Right atrium auricular region (tissue), 2 donors: ENCODE measurements around the gene SLC2A9. TPM values are rescaled to one million over a fixed set of nuclear protein-coding genes. Genes with fewer than 3 reads are reported as not detected.

ENCODE experiments used
- DNase-seq: peaks from one replicate; pipeline ENCODE4 v3.0.0-alpha.2; 2019; ENCODE audit warnings: low spot score
- H3K27ac ChIP-seq, 2 donors: fragments of 200-600 bp; sonication (generic); 1 replicate in 1 of 2; 2 replicates in 1 of 2; pipeline ENCODE4 v1.5.1; 2016 to 2019
- H3K27me3 ChIP-seq, 2 donors: fragments of 200-600 bp; sonication (generic); one replicate each; pipeline versions ENCODE4 v1.5.1 to v1.6.0; 2017 to 2019
- H3K36me3 ChIP-seq: fragments of 200-600 bp; sonication (generic); one replicate; pipeline ENCODE4 v1.5.1; 2016
- H3K4me1 ChIP-seq, 2 donors: fragments of 200-600 bp; sonication (generic); one replicate each; pipeline versions ENCODE4 v1.5.1 to v1.6.0; 2017 to 2019
- H3K4me3 ChIP-seq, 2 donors: fragments of 200-600 bp; sonication (generic); 1 replicate in 1 of 2; 2 replicates in 1 of 2; pipeline ENCODE4 v1.5.1; 2017 to 2019; ENCODE audit warnings: mild to moderate bottlenecking in 1 of 2, moderate library complexity in 1 of 2
- H3K9me3 ChIP-seq, 2 donors: fragments of 200-600 bp; sonication (generic); one replicate each; pipeline ENCODE4 v1.5.1; 2019
- CTCF ChIP-seq, 2 donors: fragments of 200-600 bp; sonication (generic); IDR thresholded peaks; one replicate each; pipeline ENCODE4 v1.5.1; 2019; ENCODE audit warnings: antibody characterized with exemption in 2 of 2
- total RNA-seq, 2 donors: library from RNA; depleted of rRNA; stranded (reverse); fragments of >200 nt; gene quantifications; one replicate each; pipeline ENCODE4 v1.1.0, GENCODE V29; 2016

Gene SLC2A9
- total RNA-seq, 2 donors from 2014 or later: 3.5 to 5.8 TPM

DNA sequence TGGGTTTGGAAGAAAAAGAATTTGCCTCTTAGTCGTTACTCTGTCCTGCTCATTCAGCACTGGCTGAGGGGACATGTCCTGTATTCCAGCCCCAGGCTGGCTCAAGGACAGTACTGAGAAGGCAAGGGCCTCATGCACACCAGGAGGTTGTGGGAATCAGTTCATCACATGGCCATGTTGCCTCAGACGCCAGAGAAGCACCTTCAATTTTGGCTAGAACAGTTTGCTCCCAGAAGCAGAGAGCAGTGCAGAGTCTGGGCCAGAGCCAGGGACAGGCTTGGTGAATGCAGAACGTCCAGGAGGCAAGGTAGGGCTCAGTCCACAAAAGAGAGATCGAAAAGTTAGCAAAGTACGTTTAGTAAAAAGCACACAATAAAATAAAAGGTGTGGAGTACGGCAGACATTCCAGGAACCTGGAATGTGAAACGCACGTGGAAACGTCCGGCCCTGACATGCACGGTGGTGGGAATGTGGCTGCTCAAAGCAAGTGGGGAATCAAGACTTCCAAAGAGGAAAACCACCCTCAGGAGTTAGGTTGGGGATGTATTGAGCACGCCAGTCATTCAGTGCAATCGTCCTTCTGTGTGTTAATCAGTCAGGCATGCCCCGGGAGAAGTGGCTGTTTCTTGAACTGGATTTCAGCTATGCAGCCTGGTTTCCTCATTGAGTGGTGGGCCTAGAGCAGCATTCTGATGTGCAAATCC, 1.2 kb upstream of the SLC2A9 start:
- TF ChIP-seq CTCF (IDR thresholded peaks at IDR 0.05): no peak
- H3K27me3 ChIP-seq: no peaks in the 10 kb centered on the region
- no peaks in the 10 kb centered on the region for H3K9me3 ChIP-seq
- H3K27ac ChIP-seq: peak overlapping the region; percentile 87 to 93
- no peak for DNase-seq
- H3K36me3 ChIP-seq: no peaks in the 10 kb centered on the region
- H3K4me3 ChIP-seq: no peak overlapping the region
- peaks cover 0 to 62% of the 10 kb centered on the region in 2 donors for H3K4me1 ChIP-seq

- TF ChIP-seq CTCF (IDR thresholded peaks at IDR 0.05): no peak
- DNase-seq: no peak
- H3K9me3 ChIP-seq: no peaks in the 10 kb centered on the region
- peak overlapping the region; percentile 87 to 93 for H3K27ac ChIP-seq
- no peak overlapping the region for H3K4me3 ChIP-seq
- H3K27me3 ChIP-seq: no peaks in the 10 kb centered on the region
- peaks cover 0 to 62% of the 10 kb centered on the region in 2 donors for H3K4me1 ChIP-seq
- no peaks in the 10 kb centered on the region for H3K36me3 ChIP-seq
These were observed 341 bp upstream of the SLC2A9 start for GRCh38 chr4:10021653-10022023.

DNA sequence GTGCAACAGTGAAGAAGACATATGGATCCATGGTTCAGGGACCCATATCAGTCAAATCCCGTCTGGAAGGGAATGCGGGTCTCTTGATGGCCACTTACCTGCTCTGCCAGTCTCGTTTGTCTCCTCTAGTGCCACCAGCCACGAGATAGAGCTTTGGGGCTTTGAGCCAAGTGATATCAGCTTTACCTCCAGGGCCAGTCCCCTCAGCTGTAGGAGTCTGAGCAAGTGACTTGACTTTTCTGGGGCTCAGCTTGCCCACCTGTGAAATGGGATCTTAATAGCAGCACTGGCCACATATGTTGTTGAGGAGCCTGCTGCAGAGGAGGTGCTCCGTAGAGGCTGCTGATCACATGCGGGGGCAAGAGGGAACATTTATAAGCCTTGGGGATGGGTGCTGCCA, 1.2 kb downstream of the SLC2A9 start:
- H3K9me3 ChIP-seq: no peaks in the 10 kb centered on the region
- H3K4me1 ChIP-seq: peaks cover 0 to 66% of the 10 kb centered on the region in 2 donors
- no peaks in the 10 kb centered on the region for H3K27me3 ChIP-seq
- no peak for TF ChIP-seq CTCF (IDR thresholded peaks at IDR 0.05)
- H3K36me3 ChIP-seq: no peaks in the 10 kb centered on the region
- DNase-seq: no peak
- H3K27ac ChIP-seq: peak overlapping the region; percentile 87 to 93
- H3K4me3 ChIP-seq: no peak overlapping the region

DNA sequence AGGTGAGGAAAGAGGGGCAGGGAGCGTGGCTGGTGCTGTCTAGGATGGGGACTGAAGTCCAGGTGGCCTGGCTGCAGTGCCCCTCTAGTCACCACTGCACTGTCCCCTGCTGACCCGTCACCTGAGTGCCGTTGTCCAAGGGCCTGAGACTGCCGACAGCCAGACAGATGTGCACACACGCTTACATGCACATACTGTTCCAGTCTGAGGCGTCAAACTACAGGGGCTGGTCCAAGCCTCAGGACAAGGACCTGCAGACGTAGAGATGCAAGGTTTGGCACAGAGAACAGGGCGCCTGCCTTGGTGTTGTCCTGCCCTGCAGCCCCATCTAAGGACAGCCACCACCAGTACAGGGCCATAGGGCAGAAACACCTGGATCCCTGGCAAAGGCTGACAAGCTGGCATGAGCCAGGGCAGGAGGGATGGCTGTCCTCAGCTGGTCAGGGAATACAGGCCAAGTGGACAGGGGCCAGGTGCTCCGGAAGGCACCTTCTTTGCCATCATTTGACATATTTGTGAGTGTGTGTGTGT, 1.7 kb downstream of the SLC2A9 start:
- H3K9me3 ChIP-seq: no peaks in the 10 kb centered on the region
- no peaks in the 10 kb centered on the region for H3K36me3 ChIP-seq
- H3K27ac ChIP-seq: peak overlapping the region; percentile 87 to 93
- TF ChIP-seq CTCF (IDR thresholded peaks at IDR 0.05): no peak
- peak overlapping the region in 1 of 2 donors; percentile 42 for H3K4me3 ChIP-seq
- peaks cover 0 to 61% of the 10 kb centered on the region in 2 donors for H3K4me1 ChIP-seq
- peak; percentile 74 for DNase-seq
- H3K27me3 ChIP-seq: no peaks in the 10 kb centered on the region

- peak; percentile 99 for DNase-seq
- H3K27ac ChIP-seq: peak overlapping the region; percentile 87 to 93
- no peaks in the 10 kb centered on the region for H3K36me3 ChIP-seq
- no peaks in the 10 kb centered on the region for H3K27me3 ChIP-seq
- H3K4me1 ChIP-seq: peaks cover 0 to 55% of the 10 kb centered on the region in 2 donors
- H3K4me3 ChIP-seq: peak overlapping the region; percentile 36 to 42
- TF ChIP-seq CTCF (IDR thresholded peaks at IDR 0.05): peak; percentile 99 to 100
- H3K9me3 ChIP-seq: no peaks in the 10 kb centered on the region
These were observed 2.4 kb downstream of the SLC2A9 start for GRCh38 chr4:10018818-10019461.
